CD4-positive, alpha-beta T cell (primary cell): ENCODE data around the gene ATP2A3. TPM values are rescaled to one million over a fixed set of nuclear protein-coding genes. Genes with fewer than 3 reads are reported as not detected.

Experiments used
- ATAC-seq: fragments of 200-7000 bp; cut with Tn5 transposase; one replicate; pipeline ENCODE4 v1.10.0; 2022; ENCODE audit warnings: mild to moderate bottlenecking; ENCODE audit not compliant: poor library complexity
- CTCF ChIA-PET: fragments of 350-600 bp; sonication (Branson Sonifier 250); formaldehyde crosslinking; loops from one replicate; lab custom pipeline; 2021; ENCODE audit warnings: antibody characterized with exemption, inconsistent platforms; lab: Charles Lee
- POLR2A ChIA-PET: fragments of 350-600 bp; sonication (Branson Sonifier 250); formaldehyde crosslinking; loops from one replicate; lab custom pipeline; 2021; ENCODE audit warnings: antibody characterized with exemption, inconsistent platforms; lab: Charles Lee
- DNase-seq, 14 experiments: peaks; one replicate each; pipeline ENCODE4 v3.0.0-alpha.2; 2013 to 2020; ENCODE audit warnings: mixed read lengths in 2 of 14
- H3K27ac ChIP-seq, 2 donors: one replicate each; pipeline versions ENCODE4 v1.5.1 to v1.7.0; 2013; ENCODE audit warnings: low read length in 2 of 2, low read depth in 1 of 2, mild to moderate bottlenecking in 1 of 2
- H3K27me3 ChIP-seq, 2 experiments: 1 replicate in 1 of 2; 2 replicates in 1 of 2; pipeline versions ENCODE4 v1.6.1 to v1.7.0; 2013; ENCODE audit warnings: low read length in 2 of 2, control low read depth in 1 of 2, mild to moderate bottlenecking in 1 of 2, moderate library complexity in 1 of 2; ENCODE audit not compliant: insufficient read depth in 2 of 2, control insufficient read depth in 1 of 2
- H3K36me3 ChIP-seq: one replicate; pipeline ENCODE4 v1.6.1; 2013; ENCODE audit warnings: low read length, control low read depth; ENCODE audit not compliant: insufficient read depth
- H3K4me1 ChIP-seq: one replicate; pipeline ENCODE4 v1.6.1; 2013; ENCODE audit warnings: low read length, control low read depth; ENCODE audit not compliant: insufficient read depth
- H3K4me3 ChIP-seq: one replicate; pipeline ENCODE4 v1.5.1; 2013; ENCODE audit warnings: mild to moderate bottlenecking, low read length, moderate library complexity
- H3K9me3 ChIP-seq, 2 experiments: 1 replicate in 1 of 2; 2 replicates in 1 of 2; pipeline versions ENCODE4 v1.6.1 to v1.7.0; 2013; ENCODE audit warnings: low read length in 2 of 2, mild to moderate bottlenecking in 2 of 2, control low read depth in 1 of 2, moderate library complexity in 1 of 2; ENCODE audit not compliant: control insufficient read depth in 1 of 2, insufficient read depth in 1 of 2
- H3K27ac Mint-ChIP-seq: one replicate; pipeline ENCODE4 v1.8.0; 2020; ENCODE audit warnings: mixed read lengths
- H3K27me3 Mint-ChIP-seq: one replicate; pipeline ENCODE4 v1.8.0; 2021; ENCODE audit warnings: mixed read lengths
- H3K36me3 Mint-ChIP-seq: one replicate; pipeline ENCODE4 v1.8.0; 2021; ENCODE audit warnings: low read depth, mixed read lengths
- H3K4me1 Mint-ChIP-seq: one replicate; pipeline ENCODE4 v1.8.0; 2021; ENCODE audit warnings: low read depth, mixed read lengths
- H3K4me3 Mint-ChIP-seq: one replicate; pipeline ENCODE4 v1.8.0; 2020; ENCODE audit warnings: mild to moderate bottlenecking, mixed read lengths
- H3K9me3 Mint-ChIP-seq: one replicate; pipeline ENCODE4 v1.8.0; 2020; ENCODE audit warnings: mixed read lengths
- intact Hi-C, 2 experiments: fragments of 100-400 bp; cut with DNase I in 1 of 2; cut with micrococcal nuclease in 1 of 2; formaldehyde crosslinking; loops; one replicate each; pipeline versions ENCODE4 v1.15.1 to v1.9.0; 2023 to 2025; cut with DNase I, micrococcal nuclease
- total RNA-seq, 174 experiments: library from RNA in 2 of 174; stranded (reverse) in 2 of 174; gene quantifications; one replicate each; pipeline ENCODE4 v1.2.3 and lab custom pipeline; 2021 to 2026
- TF ChIP-seq, protein P1 (sequence below): fragments of 200-600 bp; IDR thresholded peaks from one replicate; pipeline ENCODE4 v1.8.0; 2022; ENCODE audit warnings: antibody characterized with exemption, mild to moderate bottlenecking

Gene ATP2A3
- total RNA-seq, 2 experiments from 2014 or later = 197 to 199 TPM

DNA sequence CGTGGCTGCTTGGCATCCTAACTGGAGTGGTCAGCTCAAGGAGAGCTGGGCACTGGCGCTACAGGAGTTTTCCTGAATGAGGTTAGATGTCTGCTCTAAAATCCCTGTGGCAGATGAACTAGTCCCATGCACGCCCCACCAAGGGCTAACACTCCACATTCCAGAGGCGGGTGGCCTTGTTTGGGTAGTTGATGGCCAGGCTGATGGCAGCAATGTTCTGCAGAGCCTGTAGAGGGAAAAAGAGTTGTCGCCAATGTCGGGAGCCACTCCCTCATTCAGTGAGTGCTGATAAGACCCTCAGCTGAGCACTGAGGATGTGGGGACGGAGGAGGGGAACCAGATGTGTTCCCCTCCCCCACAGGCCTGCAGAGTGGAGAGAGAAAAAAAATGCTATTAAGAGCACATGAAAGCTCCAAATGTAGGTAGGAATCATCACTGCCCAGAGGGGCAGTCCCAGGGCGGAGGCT is 42.5 kb upstream of the ATP2A3 start:
- H3K9me3 Mint-ChIP-seq = no peaks in the 10 kb centered on the region
- Histone ChIP-seq H3K9me3 (no peaks in the 10 kb centered on the region), H3K36me3 (peaks cover 53% of the 10 kb centered on the region), H3K4me1 (peaks cover 9% of the 10 kb centered on the region), H3K27me3 (no peaks in the 10 kb centered on the region), H3K27ac (no peak overlapping the region), H3K4me3 (no peak overlapping the region)
- POLR2A ChIA-PET = no interaction called here
- TF ChIP-seq, protein P1, sequence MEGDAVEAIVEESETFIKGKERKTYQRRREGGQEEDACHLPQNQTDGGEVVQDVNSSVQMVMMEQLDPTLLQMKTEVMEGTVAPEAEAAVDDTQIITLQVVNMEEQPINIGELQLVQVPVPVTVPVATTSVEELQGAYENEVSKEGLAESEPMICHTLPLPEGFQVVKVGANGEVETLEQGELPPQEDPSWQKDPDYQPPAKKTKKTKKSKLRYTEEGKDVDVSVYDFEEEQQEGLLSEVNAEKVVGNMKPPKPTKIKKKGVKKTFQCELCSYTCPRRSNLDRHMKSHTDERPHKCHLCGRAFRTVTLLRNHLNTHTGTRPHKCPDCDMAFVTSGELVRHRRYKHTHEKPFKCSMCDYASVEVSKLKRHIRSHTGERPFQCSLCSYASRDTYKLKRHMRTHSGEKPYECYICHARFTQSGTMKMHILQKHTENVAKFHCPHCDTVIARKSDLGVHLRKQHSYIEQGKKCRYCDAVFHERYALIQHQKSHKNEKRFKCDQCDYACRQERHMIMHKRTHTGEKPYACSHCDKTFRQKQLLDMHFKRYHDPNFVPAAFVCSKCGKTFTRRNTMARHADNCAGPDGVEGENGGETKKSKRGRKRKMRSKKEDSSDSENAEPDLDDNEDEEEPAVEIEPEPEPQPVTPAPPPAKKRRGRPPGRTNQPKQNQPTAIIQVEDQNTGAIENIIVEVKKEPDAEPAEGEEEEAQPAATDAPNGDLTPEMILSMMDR = no peak
- H3K4me1 Mint-ChIP-seq = peaks cover 8% of the 10 kb centered on the region
- no peak overlapping the region for H3K27ac Mint-ChIP-seq
- DNase-seq (no peak), ATAC-seq (no peak)
- peaks cover 50% of the 10 kb centered on the region for H3K36me3 Mint-ChIP-seq
- intact Hi-C loops = loop anchor here (5.0 to 10.0 kb wide), 2 partner anchors 269 to 272 kb away; no protein-coding TSS in a partner anchor
- H3K27me3 Mint-ChIP-seq = no peaks in the 10 kb centered on the region
- no peak overlapping the region for H3K4me3 Mint-ChIP-seq
- CTCF ChIA-PET = interaction anchor here (4.5 kb wide), 1 partner anchor 93 kb away, joined by 31 read pairs; no protein-coding TSS in a partner anchor

DNA sequence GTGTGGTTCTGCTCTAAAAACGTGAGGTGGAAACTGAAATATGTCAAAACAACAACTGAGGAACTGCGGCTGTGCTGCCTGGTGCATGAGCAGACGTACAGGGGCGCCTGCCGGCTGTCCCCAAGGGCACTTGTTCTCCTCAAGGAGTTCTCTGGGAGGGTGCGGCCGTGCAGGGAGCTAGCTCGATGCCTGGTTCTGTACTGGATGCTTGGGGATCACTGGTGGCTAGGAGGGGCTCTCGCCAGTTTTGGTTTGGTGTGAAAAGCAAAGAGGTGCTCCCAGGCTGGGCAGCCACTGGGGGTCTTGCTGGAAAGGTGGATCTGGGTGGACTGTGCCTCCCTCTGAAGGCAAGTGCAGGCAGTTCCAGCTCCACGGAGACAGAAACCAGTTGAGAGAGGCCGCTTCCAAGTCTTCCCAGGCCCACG is 41.9 kb upstream of the ATP2A3 start:
- Mint-ChIP-seq H3K4me3 (no peak overlapping the region), H3K36me3 (peaks cover 47% of the 10 kb centered on the region)

DNA sequence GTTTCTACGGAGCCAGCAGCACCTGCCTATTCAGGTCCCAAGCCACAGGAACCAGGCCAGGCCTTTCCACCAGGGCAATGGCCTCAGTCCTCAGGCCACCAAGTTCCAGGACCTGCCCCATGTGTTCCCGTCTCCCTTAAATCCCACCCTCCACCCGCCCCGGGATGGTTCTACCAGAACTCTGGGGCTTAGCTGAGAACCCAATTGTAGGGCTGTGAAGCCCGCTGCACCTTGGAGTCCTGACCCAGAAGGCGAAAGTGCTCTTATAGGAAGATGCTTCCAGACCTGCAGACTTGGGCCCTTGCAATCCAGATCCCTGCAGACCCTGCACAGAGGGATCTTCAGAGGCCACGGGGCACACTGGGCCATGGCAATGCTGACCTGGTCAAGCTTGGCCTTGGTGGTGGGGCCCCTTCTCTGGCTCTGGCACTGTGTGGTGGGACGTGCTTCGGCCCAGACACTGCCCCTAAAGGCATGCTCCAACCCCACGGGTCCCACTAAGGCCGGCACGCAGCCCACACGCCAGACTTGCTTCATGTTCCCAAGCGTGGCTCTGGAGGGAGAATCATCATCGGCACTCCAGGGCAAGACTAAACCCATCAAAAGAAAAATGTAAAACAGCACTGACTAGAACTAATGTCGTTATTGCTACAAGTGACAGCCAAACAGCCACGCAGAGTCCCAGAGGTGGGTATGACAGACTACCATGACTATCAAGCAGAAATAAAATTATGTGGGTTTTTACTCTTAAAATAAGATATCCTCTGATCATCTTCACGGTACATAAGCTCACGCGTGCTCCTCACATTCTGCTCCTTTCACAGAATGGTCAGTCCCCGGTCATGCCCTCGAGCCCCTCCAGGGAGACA is 41.3 kb upstream of the ATP2A3 start:
- POLR2A ChIA-PET = interaction anchor here (0.6 to 1.7 kb wide), 2 partner anchors 39 to 41 kb away, joined by 3 to 5 read pairs; partner anchors contain the start of gene ATP2A3

More for the DNA sequence above, 41.9 kb upstream of the ATP2A3 start:
- no peaks in the 10 kb centered on the region for H3K9me3 ChIP-seq
- ATAC-seq (no peak), DNase-seq (no peak)
- peaks cover 51% of the 10 kb centered on the region for H3K36me3 ChIP-seq
- H3K9me3 Mint-ChIP-seq = no peaks in the 10 kb centered on the region
- H3K27ac ChIP-seq = no peak overlapping the region
- H3K4me3 ChIP-seq = no peak overlapping the region
- H3K4me1 ChIP-seq = peaks cover 9% of the 10 kb centered on the region
- POLR2A ChIA-PET = interaction anchor here (1.7 kb wide), 1 partner anchor 41 kb away, joined by 5 read pairs; the partner anchor contains the start of gene ATP2A3
- H3K27me3 ChIP-seq = no peaks in the 10 kb centered on the region
- peaks cover 8% of the 10 kb centered on the region for H3K4me1 Mint-ChIP-seq
- H3K27me3 Mint-ChIP-seq = no peaks in the 10 kb centered on the region
- intact Hi-C loops = loop anchor here (5.0 to 10.0 kb wide), 2 partner anchors 269 to 271 kb away; no protein-coding TSS in a partner anchor
- CTCF ChIA-PET = interaction anchor here (2.4 to 4.5 kb wide), 2 partner anchors 41 to 92 kb away, joined by 9 to 31 read pairs; no protein-coding TSS in a partner anchor
- TF ChIP-seq, protein P1 = no peak
- no peak overlapping the region for H3K27ac Mint-ChIP-seq

More for the DNA sequence above, 41.3 kb upstream of the ATP2A3 start:
- TF ChIP-seq, protein P1 = no peak
- Histone ChIP-seq H3K36me3 (peaks cover 47% of the 10 kb centered on the region), H3K27ac (no peak overlapping the region), H3K4me1 (peaks cover 9% of the 10 kb centered on the region), H3K4me3 (no peak overlapping the region), H3K27me3 (no peaks in the 10 kb centered on the region), H3K9me3 (no peaks in the 10 kb centered on the region)
- CTCF ChIA-PET = interaction anchor here (1.4 to 4.5 kb wide), 4 partner anchors 40 to 94 kb away, joined by 3 to 31 read pairs (median 6); no protein-coding TSS in a partner anchor
- H3K9me3 Mint-ChIP-seq = no peaks in the 10 kb centered on the region
- H3K4me1 Mint-ChIP-seq = peaks cover 8% of the 10 kb centered on the region
- intact Hi-C loops = loop anchor here (1.0 to 10.0 kb wide), 5 partner anchors 41 to 271 kb away; partner anchors contain the start of gene ATP2A3 (in 1 of the 2)
- no peak for ATAC-seq
- DNase-seq = no peak
- peaks cover 41% of the 10 kb centered on the region for H3K36me3 Mint-ChIP-seq
- H3K27ac Mint-ChIP-seq = no peak overlapping the region
- H3K27me3 Mint-ChIP-seq = no peaks in the 10 kb centered on the region
- no peak overlapping the region for H3K4me3 Mint-ChIP-seq
